Uterus (tissue), 2 donors: ENCODE data around the gene FHOD1.

Experiments used
- CTCF ChIP-seq, 4 experiments: fragments of 200-600 bp in 2 of 4; fragments of 450-650 bp in 2 of 4; sonication (generic) in 2 of 4; IDR thresholded peaks; one replicate each; pipeline ENCODE4 v1.5.1; 2016 to 2019; ENCODE audit warnings: antibody characterized with exemption in 4 of 4, mild to moderate bottlenecking in 2 of 4, moderate library complexity in 1 of 4
- POLR2A ChIP-seq, 2 donors: fragments of 450-650 bp; IDR thresholded peaks; one replicate each; pipeline ENCODE4 v1.6.1; 2016; ENCODE audit warnings: antibody characterized with exemption in 2 of 2, mild to moderate bottlenecking in 1 of 2, moderate library complexity in 1 of 2

GRCh38 chr16:67227567-67227921 is 19.7 kb downstream of the FHOD1 start:
- TF ChIP-seq POLR2A (IDR thresholded peaks at IDR 0.05) (no peak), CTCF (IDR thresholded peaks at IDR 0.05) (no peak)
